ENCODE results near the gene HSPA1B. TPM values are rescaled to one million over a fixed set of nuclear protein-coding genes. Genes with fewer than 3 reads are reported as not detected.
A peak's percentile ranks its signal among the peaks of the same experiment; 100 is the strongest.

Gene HSPA1B
- total and polyA plus RNA-seq, 2 donors (not counting 1 experiment from before 2014, with no cell fraction given): 79.2 to 145 TPM

DNA sequence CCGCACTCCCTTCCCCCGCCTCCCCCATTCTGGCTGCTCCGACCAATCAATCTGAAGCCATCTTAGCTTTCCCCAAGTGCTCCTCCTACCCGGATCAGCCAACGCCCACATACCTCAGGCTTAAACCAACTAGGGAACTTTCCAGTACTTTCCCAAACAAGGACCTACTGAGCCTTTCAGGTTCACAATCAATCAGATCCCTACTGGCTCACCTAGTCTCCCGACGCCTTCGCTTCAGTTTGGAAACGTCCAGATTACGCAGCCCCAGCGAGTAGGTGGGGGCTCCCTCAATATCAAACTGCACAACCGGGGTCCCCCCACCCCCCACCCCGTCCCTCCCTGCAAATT, 12.9 kb upstream of the HSPA1B start:
- POLR2A ChIA-PET: interaction anchor here (0.6 to 2.9 kb wide), 12 partner anchors 13 to 246 kb away, joined by 3 to 37 read pairs (median 8); partner anchors contain the start of genes DDAH2, MPIG6B, MSH5 and VARS1
- peak; percentile 75 for DNase-seq

More for the DNA sequence above, 12.9 kb upstream of the HSPA1B start:
- peaks cover 20% of the 10 kb centered on the region for H3K4me1 Mint-ChIP-seq
- peaks cover 15 to 30% of the 10 kb centered on the region in 2 donors for H3K4me1 ChIP-seq (ENCODE audit: control insufficient read depth in 2 of 2, insufficient read depth in 2 of 2, low read length in 2 of 2)
- H3K4me2 ChIP-seq (replicated peaks; ENCODE audit: low read depth, low read length, poor library complexity, severe bottlenecking): peak overlapping the region; percentile 94
- H2AFZ ChIP-seq (ENCODE audit: insufficient read depth, low read depth, low read length, poor library complexity, severe bottlenecking): peak overlapping the region; percentile 87
- peak; percentile 67 for ATAC-seq (ENCODE audit: low read depth)
- no peaks in the 10 kb centered on the region for H3K9me3 ChIP-seq (ENCODE audit: control extremely low read depth in 1 of 3, control insufficient read depth in 2 of 3, insufficient read depth in 1 of 3, low read length in 2 of 3)
- H3K27ac ChIP-seq (ENCODE audit: low read length in 2 of 2): peak overlapping the region; percentile 11 to 73
- peak overlapping the region; percentile 50 to 79 (median 73) for H3K4me3 ChIP-seq (ENCODE audit: control extremely low read depth in 1 of 5, extremely low read depth in 1 of 5, insufficient read depth in 1 of 5, low read depth in 2 of 5, low read length in 4 of 5)
- CTCF ChIA-PET: interaction anchor here (0.9 to 3.6 kb wide), 12 partner anchors 9 to 134 kb away, joined by 3 to 49 read pairs (median 4); partner anchors contain the start of genes DDAH2, LSM2, LY6G5C and NEU1
- no peaks in the 10 kb centered on the region for H3K27me3 ChIP-seq (replicated peaks in 1 of 4; ENCODE audit: control extremely low read depth in 1 of 4, control insufficient read depth in 3 of 4, insufficient read depth in 4 of 4, low read length in 3 of 4)
- H3K4me3 Mint-ChIP-seq: peak overlapping the region; percentile 96
- TF ChIP-seq EZH2 (IDR thresholded peaks at IDR 0.05; ENCODE audit: borderline replicate concordance, insufficient read depth, low read depth, low read length, poor library complexity, severe bottlenecking): no peak
- no peak for TF ChIP-seq CTCF (IDR thresholded peaks at IDR 0.05)
- H4K20me1 ChIP-seq (ENCODE audit: control insufficient read depth, insufficient read depth, low read length, poor library complexity, severe bottlenecking): no peaks in the 10 kb centered on the region
- H3K9ac ChIP-seq (ENCODE audit: low read length): peak overlapping the region; percentile 69
- no peaks in the 10 kb centered on the region for H3K36me3 ChIP-seq (replicated peaks in 1 of 2; ENCODE audit: control extremely low read depth in 1 of 2, control insufficient read depth in 1 of 2, extremely low read depth in 1 of 2, insufficient read depth in 2 of 2, low read length in 1 of 2)
- H3K27ac Mint-ChIP-seq: peak overlapping the region; percentile 93
- peaks cover 12% of the 10 kb centered on the region for H3K79me2 ChIP-seq (ENCODE audit: control insufficient read depth, insufficient read depth, low read length)
- H3K9me3 Mint-ChIP-seq (ENCODE audit: insufficient read depth): no peaks in the 10 kb centered on the region
- intact Hi-C loops (cut with micrococcal nuclease): loop anchor here (2.0 to 5.0 kb wide), 3 partner anchors 16 to 48 kb away; partner anchors contain the start of gene NEU1
- 0% methylated on average over 12 of the region's 13 CpGs for WGBS (ENCODE audit: insufficient coverage)
- no peaks in the 10 kb centered on the region for H3K27me3 Mint-ChIP-seq

Measured in B cell (primary cell).